ENCODE data around the gene TPST2.

DNA sequence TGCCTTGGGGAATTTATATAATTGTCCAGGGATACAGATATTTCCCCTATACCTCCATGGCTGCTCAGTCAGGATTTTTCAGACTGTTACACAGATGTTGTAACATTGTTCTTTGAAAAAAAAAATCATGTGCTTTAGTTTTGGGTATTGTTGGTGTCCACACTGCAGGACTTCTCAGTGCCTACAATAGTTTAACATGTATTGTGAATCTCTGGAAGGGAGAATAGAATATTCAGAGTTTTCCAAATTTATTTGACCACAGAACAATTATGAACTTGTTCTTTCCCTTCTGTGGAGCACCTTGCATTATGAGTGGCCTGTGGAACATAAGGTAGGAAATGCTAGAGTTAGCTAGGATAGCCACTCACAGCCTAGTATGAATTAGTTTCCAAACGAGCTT is 46.4 kb upstream of the TPST2 start:
- TF ChIP-seq, protein P1, sequence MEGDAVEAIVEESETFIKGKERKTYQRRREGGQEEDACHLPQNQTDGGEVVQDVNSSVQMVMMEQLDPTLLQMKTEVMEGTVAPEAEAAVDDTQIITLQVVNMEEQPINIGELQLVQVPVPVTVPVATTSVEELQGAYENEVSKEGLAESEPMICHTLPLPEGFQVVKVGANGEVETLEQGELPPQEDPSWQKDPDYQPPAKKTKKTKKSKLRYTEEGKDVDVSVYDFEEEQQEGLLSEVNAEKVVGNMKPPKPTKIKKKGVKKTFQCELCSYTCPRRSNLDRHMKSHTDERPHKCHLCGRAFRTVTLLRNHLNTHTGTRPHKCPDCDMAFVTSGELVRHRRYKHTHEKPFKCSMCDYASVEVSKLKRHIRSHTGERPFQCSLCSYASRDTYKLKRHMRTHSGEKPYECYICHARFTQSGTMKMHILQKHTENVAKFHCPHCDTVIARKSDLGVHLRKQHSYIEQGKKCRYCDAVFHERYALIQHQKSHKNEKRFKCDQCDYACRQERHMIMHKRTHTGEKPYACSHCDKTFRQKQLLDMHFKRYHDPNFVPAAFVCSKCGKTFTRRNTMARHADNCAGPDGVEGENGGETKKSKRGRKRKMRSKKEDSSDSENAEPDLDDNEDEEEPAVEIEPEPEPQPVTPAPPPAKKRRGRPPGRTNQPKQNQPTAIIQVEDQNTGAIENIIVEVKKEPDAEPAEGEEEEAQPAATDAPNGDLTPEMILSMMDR (conservative IDR thresholded peaks at IDR 0.05 in 1 of 2, IDR thresholded peaks at IDR 0.05 in 1 of 2; ENCODE audit: extremely low read depth in 1 of 2, insufficient read depth in 1 of 2, low read depth in 1 of 2, low read length in 2 of 2): no peak
- no peak for TF ChIP-seq EZH2 (IDR thresholded peaks at IDR 0.05; ENCODE audit: borderline replicate concordance, low read length)

All from mammary epithelial cell (primary cell).